Measurements from ENCODE around the gene TAF3.

GRCh38 chr10:7895699-7896090 is 77.4 kb downstream of the TAF3 start:
- TF ChIP-seq CTCF (IDR thresholded peaks at IDR 0.05): no peak
- TF ChIP-seq POLR2A (IDR thresholded peaks at IDR 0.05): no peak

Data from uterus (tissue), 2 donors.